ENCODE measurements around the gene FOSL1.

The FOSL1 gene

GRCh38 chr11:65931773-65932557, 31.8 kb upstream of the FOSL1 start:
- CTCF ChIA-PET, result interaction anchor here (1.1 to 3.9 kb wide), 4 partner anchors 10 to 73 kb away, joined by 3 to 21 read pairs (median 6); partner anchors contain the start of gene FIBP
- H3K9me3 Mint-ChIP-seq, result no peaks in the 10 kb centered on the region
- H3K4me1 Mint-ChIP-seq, result peaks cover 49% of the 10 kb centered on the region
- H3K36me3 Mint-ChIP-seq, result peaks cover 4% of the 10 kb centered on the region
- no peak overlapping the region for H3K27ac Mint-ChIP-seq
- H3K4me3 Mint-ChIP-seq, result no peak overlapping the region
- no peaks in the 10 kb centered on the region for H3K27me3 Mint-ChIP-seq
- DNase-seq, result no peak

DNA sequence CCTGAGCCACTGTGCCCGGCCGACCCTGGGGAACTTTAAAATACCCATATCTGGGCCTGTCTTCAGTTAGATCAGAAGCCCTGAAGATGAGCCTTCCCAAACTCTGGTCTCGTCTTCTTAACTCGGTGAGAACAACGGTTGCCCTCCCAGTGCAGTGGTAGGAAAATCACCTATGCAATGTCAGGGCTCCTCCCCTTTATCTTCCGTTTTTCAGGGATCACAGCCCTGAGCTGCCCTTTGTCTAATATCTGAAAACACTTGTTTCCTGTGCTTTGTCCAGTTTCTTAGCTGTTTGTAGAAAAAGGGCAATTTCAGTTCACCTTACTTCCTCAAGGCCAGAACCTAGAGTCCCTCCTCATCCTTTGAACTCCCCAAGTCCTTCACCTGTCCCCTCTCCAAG, 28.5 kb upstream of the FOSL1 start:
- CTCF ChIA-PET, result interaction anchor here (0.7 to 2.6 kb wide), 4 partner anchors 11 to 43 kb away, joined by 3 to 10 read pairs (median 6); partner anchors contain the start of genes CCDC85B and FIBP
- no peak for DNase-seq
- peaks cover 56% of the 10 kb centered on the region for H3K4me1 Mint-ChIP-seq
- H3K4me3 Mint-ChIP-seq, result peak overlapping the region; percentile 65
- H3K9me3 Mint-ChIP-seq, result no peaks in the 10 kb centered on the region
- peaks cover 6% of the 10 kb centered on the region for H3K36me3 Mint-ChIP-seq
- H3K27me3 Mint-ChIP-seq, result no peaks in the 10 kb centered on the region
- H3K27ac Mint-ChIP-seq, result peak overlapping the region; percentile 98

GRCh38 chr11:65927904-65928397, 27.8 kb upstream of the FOSL1 start:
- peaks cover 60% of the 10 kb centered on the region for H3K4me1 Mint-ChIP-seq

GRCh38 chr11:65925397-65925796, 25.2 kb upstream of the FOSL1 start:
- H3K27me3 Mint-ChIP-seq, result no peaks in the 10 kb centered on the region
- H3K27ac Mint-ChIP-seq, result peak overlapping the region; percentile 15

More at GRCh38 chr11:65927904-65928397, 27.8 kb upstream of the FOSL1 start:
- H3K27me3 Mint-ChIP-seq, result no peaks in the 10 kb centered on the region
- CTCF ChIA-PET, result interaction anchor here (0.7 to 2.6 kb wide), 6 partner anchors 10 to 43 kb away, joined by 3 to 10 read pairs (median 3); partner anchors contain the start of genes CCDC85B and FIBP
- H3K36me3 Mint-ChIP-seq, result peaks cover 11% of the 10 kb centered on the region
- H3K9me3 Mint-ChIP-seq, result no peaks in the 10 kb centered on the region
- H3K27ac Mint-ChIP-seq, result peak overlapping the region; percentile 98
- peak; percentile 92 for DNase-seq
- H3K4me3 Mint-ChIP-seq, result peak overlapping the region; percentile 65

DNA sequence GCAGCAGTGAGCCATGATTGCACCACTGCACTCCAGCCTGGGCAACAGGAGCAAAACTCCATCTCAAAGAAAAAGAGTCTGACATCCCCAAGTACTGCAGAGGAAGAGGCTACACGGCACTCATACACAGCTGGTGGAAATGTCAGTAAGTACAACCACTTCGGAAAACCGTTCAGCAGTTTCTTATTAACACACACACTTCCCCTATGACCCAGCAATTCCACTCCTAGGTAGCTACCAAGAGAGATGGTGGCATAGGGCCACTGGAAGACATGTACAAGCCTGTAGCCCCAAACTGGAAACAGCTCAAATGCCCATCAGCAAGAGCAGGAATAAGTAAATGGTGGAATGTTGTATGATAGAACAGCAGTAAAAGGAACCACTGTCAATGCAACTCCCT, 22.4 kb upstream of the FOSL1 start:
- H3K27ac Mint-ChIP-seq, result peak overlapping the region; percentile 69
- CTCF ChIA-PET, result interaction anchor here (1.0 to 2.3 kb wide), 3 partner anchors 38 to 211 kb away, joined by 3 to 10 read pairs (median 3); partner anchors contain the start of gene KAT5
- peak overlapping the region; percentile 38 for H3K4me3 Mint-ChIP-seq

More at GRCh38 chr11:65925397-65925796, 25.2 kb upstream of the FOSL1 start:
- peaks cover 59% of the 10 kb centered on the region for H3K4me1 Mint-ChIP-seq
- H3K36me3 Mint-ChIP-seq, result peaks cover 24% of the 10 kb centered on the region
- CTCF ChIA-PET, result no interaction called here
- no peaks in the 10 kb centered on the region for H3K9me3 Mint-ChIP-seq
- H3K4me3 Mint-ChIP-seq, result no peak overlapping the region
- DNase-seq, result no peak

GRCh38 chr11:65921876-65922275, 21.7 kb upstream of the FOSL1 start:
- H3K9me3 Mint-ChIP-seq, result no peaks in the 10 kb centered on the region
- peak overlapping the region; percentile 33 for H3K27ac Mint-ChIP-seq
- peak overlapping the region; percentile 38 for H3K4me3 Mint-ChIP-seq

More for the DNA sequence above, 22.4 kb upstream of the FOSL1 start:
- Mint-ChIP-seq H3K4me1 (peaks cover 46% of the 10 kb centered on the region), H3K9me3 (no peaks in the 10 kb centered on the region), H3K27me3 (no peaks in the 10 kb centered on the region), H3K36me3 (peaks cover 30% of the 10 kb centered on the region)
- no peak for DNase-seq

DNA sequence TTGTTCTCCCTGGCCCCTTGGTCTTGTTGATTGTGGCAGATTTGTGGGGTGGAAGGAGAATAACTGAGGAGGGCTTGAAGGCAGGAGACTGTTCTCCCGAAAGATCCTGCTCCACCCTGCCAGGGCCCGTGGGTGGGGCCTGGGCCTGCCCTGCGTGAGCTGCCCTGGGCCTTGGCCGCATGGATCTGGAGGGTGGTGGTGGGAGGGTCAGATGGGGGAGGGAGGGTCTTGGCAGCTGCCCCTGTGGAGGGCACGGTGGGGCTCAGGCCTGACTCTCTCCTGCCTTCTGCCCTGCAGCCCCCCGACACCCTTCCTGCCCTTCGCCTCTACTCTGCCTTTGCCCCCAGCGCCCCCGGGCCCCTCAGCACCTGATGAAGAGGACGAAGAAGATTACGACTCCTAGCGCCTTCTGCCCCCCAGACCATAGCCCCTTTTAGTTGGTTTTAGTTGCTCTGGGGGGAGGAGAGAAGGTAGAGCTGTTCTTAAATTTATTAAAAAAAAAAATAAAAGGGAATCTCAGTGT, 20.9 kb upstream of the FOSL1 start:
- CTCF ChIA-PET, result interaction anchor here (0.8 to 1.7 kb wide), 2 partner anchors 32 to 36 kb away, joined by 4 to 7 read pairs; partner anchors contain the start of gene FIBP
- peaks cover 39% of the 10 kb centered on the region for H3K36me3 Mint-ChIP-seq
- no peaks in the 10 kb centered on the region for H3K27me3 Mint-ChIP-seq
- no peak for DNase-seq
- H3K4me1 Mint-ChIP-seq, result peaks cover 46% of the 10 kb centered on the region
- H3K27ac Mint-ChIP-seq, result no peak overlapping the region
- H3K4me3 Mint-ChIP-seq, result peak overlapping the region; percentile 93
- no peaks in the 10 kb centered on the region for H3K9me3 Mint-ChIP-seq

More at GRCh38 chr11:65921876-65922275, 21.7 kb upstream of the FOSL1 start:
- CTCF ChIA-PET, result interaction anchor here (1.1 to 2.3 kb wide), 2 partner anchors 37 to 67 kb away, joined by 3 to 10 read pairs; no protein-coding TSS in a partner anchor
- Mint-ChIP-seq H3K4me1 (peaks cover 44% of the 10 kb centered on the region), H3K27me3 (no peaks in the 10 kb centered on the region), H3K36me3 (peaks cover 33% of the 10 kb centered on the region)
- DNase-seq, result no peak

GRCh38 chr11:65920372-65920802, 20.2 kb upstream of the FOSL1 start:
- DNase-seq, result no peak
- Mint-ChIP-seq H3K4me1 (peaks cover 50% of the 10 kb centered on the region), H3K9me3 (no peaks in the 10 kb centered on the region), H3K27me3 (no peaks in the 10 kb centered on the region), H3K36me3 (peaks cover 39% of the 10 kb centered on the region), H3K4me3 (peak overlapping the region; percentile 93), H3K27ac (peak overlapping the region; percentile 37)
- CTCF ChIA-PET, result interaction anchor here (0.8 to 1.7 kb wide), 2 partner anchors 32 to 35 kb away, joined by 4 to 7 read pairs; partner anchors contain the start of gene FIBP

- Mint-ChIP-seq H3K27me3 (no peaks in the 10 kb centered on the region), H3K4me1 (peaks cover 55% of the 10 kb centered on the region), H3K27ac (peak overlapping the region; percentile 91), H3K9me3 (no peaks in the 10 kb centered on the region), H3K36me3 (peaks cover 44% of the 10 kb centered on the region), H3K4me3 (peak overlapping the region; percentile 93)
- CTCF ChIA-PET, result interaction anchor here (0.8 to 1.7 kb wide), 2 partner anchors 31 to 35 kb away, joined by 4 to 7 read pairs; partner anchors contain the start of gene FIBP
- peak; percentile 79 for DNase-seq
These were observed 19.6 kb upstream of the FOSL1 start for GRCh38 chr11:65919573-65920371.

- Mint-ChIP-seq H3K27me3 (no peaks in the 10 kb centered on the region), H3K36me3 (peaks cover 42% of the 10 kb centered on the region), H3K4me3 (peak within 1 kb of the TSS; percentile 93), H3K4me1 (peaks cover 55% of the 10 kb centered on the region), H3K27ac (peak within 1 kb of the TSS; percentile 92), H3K9me3 (no peaks in the 10 kb centered on the region)
- peak; percentile 99 for DNase-seq
- CTCF ChIA-PET, result interaction anchor here (1.2 to 1.7 kb wide), 3 partner anchors 31 to 34 kb away, joined by 5 to 7 read pairs (median 5); partner anchors contain the start of gene FIBP
These were observed 19.0 kb upstream of the FOSL1 start, which contains the start of gene DRAP1 for GRCh38 chr11:65919141-65919572. TSS of gene DRAP1 (plus strand) at chr11:65919426. CDS start at chr11:65919502, 76 bp downstream.

- CTCF ChIA-PET, result interaction anchor here (0.9 to 1.4 kb wide), 5 partner anchors 10 to 34 kb away, joined by 3 to 5 read pairs (median 4); partner anchors contain the start of gene FIBP
These were observed 18.3 kb upstream of the FOSL1 start, which contains the start of gene C11orf68 for GRCh38 chr11:65918211-65919140. TSS of gene C11orf68 (minus strand) at chr11:65919062. CDS start at chr11:65919031, 31 bp downstream.

More at GRCh38 chr11:65918211-65919140, 18.3 kb upstream of the FOSL1 start, which contains the start of gene C11orf68:
- Mint-ChIP-seq H3K9me3 (no peaks in the 10 kb centered on the region), H3K27ac (peak within 1 kb of the TSS; percentile 92), H3K4me3 (peak within 1 kb of the TSS; percentile 93), H3K27me3 (no peaks in the 10 kb centered on the region), H3K36me3 (peaks cover 40% of the 10 kb centered on the region), H3K4me1 (peaks cover 54% of the 10 kb centered on the region)
- DNase-seq, result no peak

Data from activated naive CD4-positive, alpha-beta T cell treated with anti-CD3 and anti-CD28 coated beads, Interleukin-2, amount 10 ng/mL, durations not matched to agents 7 days and 5 days (primary cell).